Neural cell (in vitro differentiated cells): ENCODE data around the gene QSOX1. TPM values are rescaled to one million over a fixed set of nuclear protein-coding genes. Genes with fewer than 3 reads are reported as not detected.

Experiments used
- H2AFZ ChIP-seq: fragments of 200-600, 300-800 bp; sonication (generic), shearing (Covaris generic); 2 replicates; pipeline ENCODE4 v1.6.0; 2014; ENCODE audit warnings: low read depth, mild to moderate bottlenecking, antibody characterized with exemption, low read length, moderate library complexity
- H3F3A ChIP-seq: fragments of 200-600 bp; shearing (Covaris generic); 2 replicates; pipeline ENCODE4 v1.6.1; 2016; ENCODE audit warnings: mild to moderate bottlenecking, moderate library complexity, mixed read lengths, antibody characterized with exemption, low read length; ENCODE audit not compliant: insufficient read depth, poor library complexity, severe bottlenecking
- H3K27ac ChIP-seq: fragments of 200-600, 300-800 bp; sonication (generic), shearing (Covaris generic); 2 replicates; pipeline ENCODE4 v1.5.1; 2014; ENCODE audit warnings: mild to moderate bottlenecking, low read length, moderate library complexity
- H3K27me3 ChIP-seq: fragments of 300-800, 200-600 bp; sonication (generic), shearing (Covaris generic); 2 replicates; pipeline ENCODE4 v1.6.0; 2014; ENCODE audit warnings: mild to moderate bottlenecking, low read depth, low read length, moderate library complexity; ENCODE audit not compliant: insufficient read depth
- H3K36me3 ChIP-seq: fragments of 300-800, 200-600 bp; sonication (generic), shearing (Covaris generic); 2 replicates; pipeline ENCODE4 v1.5.1; 2014; ENCODE audit warnings: mild to moderate bottlenecking, antibody characterized with exemption, low read length, moderate library complexity; ENCODE audit not compliant: insufficient read depth
- H3K4me2 ChIP-seq: fragments of 300-800, 200-600 bp; sonication (generic), shearing (Covaris generic); 2 replicates; pipeline ENCODE4 v1.6.0; 2014; ENCODE audit warnings: mild to moderate bottlenecking, low read length
- H3K4me3 ChIP-seq: fragments of 300-800, 200-600 bp; sonication (generic), shearing (Covaris generic); 2 replicates; pipeline ENCODE4 v1.5.1; 2014; ENCODE audit warnings: mild to moderate bottlenecking, low read length, moderate library complexity
- H3K79me2 ChIP-seq: fragments of 200-600 bp; shearing (Covaris generic); replicated peaks from 2 replicates; pipeline ENCODE4 v1.6.0; 2014; ENCODE audit warnings: mild to moderate bottlenecking, low read length, moderate library complexity; ENCODE audit not compliant: insufficient read depth
- H3K9ac ChIP-seq: fragments of 300-800, 200-600 bp; sonication (generic), shearing (Covaris generic); 2 replicates; pipeline ENCODE4 v1.6.1; 2016; ENCODE audit warnings: mild to moderate bottlenecking, low read length, mixed read lengths
- H3K9me2 ChIP-seq: fragments of 200-600 bp; shearing (Covaris generic); 2 replicates; pipeline ENCODE4 v1.6.1; 2016; ENCODE audit warnings: mild to moderate bottlenecking, low read length, mixed read lengths; ENCODE audit not compliant: insufficient read depth
- H3K9me3 ChIP-seq: fragments of 200-600, 300-800 bp; sonication (generic), shearing (Covaris generic); 2 replicates; pipeline ENCODE4 v1.6.1; 2016; ENCODE audit warnings: mild to moderate bottlenecking, mixed run types, low read length, moderate library complexity, mixed read lengths
- H4K20me1 ChIP-seq: fragments of 200-600 bp; shearing (Covaris generic); 2 replicates; pipeline ENCODE4 v1.6.1; 2016; ENCODE audit warnings: mild to moderate bottlenecking, mixed run types; ENCODE audit not compliant: insufficient read depth
- CTCF ChIP-seq: fragments of 450-650 bp; IDR thresholded peaks from 2 replicates; pipeline ENCODE4 v1.5.1; 2014; ENCODE audit warnings: antibody characterized with exemption, mild to moderate bottlenecking, moderate library complexity; ENCODE audit not compliant: poor library complexity, severe bottlenecking
- EP300 ChIP-seq: fragments of 450-650 bp; conservative IDR thresholded peaks from 2 replicates; pipeline ENCODE4 v1.6.1; 2014; ENCODE audit warnings: antibody characterized with exemption, mild to moderate bottlenecking, moderate library complexity; ENCODE audit not compliant: poor library complexity, severe bottlenecking
- EZH2 ChIP-seq: fragments of 200-600, 300-800 bp; shearing (Covaris generic), sonication (generic); IDR thresholded peaks from 2 replicates; pipeline ENCODE4 v1.6.1; 2014; ENCODE audit warnings: antibody characterized with exemption, low read length, borderline replicate concordance, mild to moderate bottlenecking; ENCODE audit not compliant: insufficient read depth, poor library complexity, severe bottlenecking
- MXI1 ChIP-seq: fragments of 450-650 bp; conservative IDR thresholded peaks from 2 replicates; pipeline ENCODE4 v1.6.1; 2014; ENCODE audit warnings: antibody characterized with exemption, mild to moderate bottlenecking; ENCODE audit not compliant: poor library complexity, severe bottlenecking
- POLR2AphosphoS5 ChIP-seq: IDR thresholded peaks from 2 replicates; pipeline ENCODE4 v1.6.1; 2012
- RAD21 ChIP-seq: fragments of 450-650 bp; conservative IDR thresholded peaks from 2 replicates; pipeline ENCODE4 v1.6.1; 2014; ENCODE audit warnings: antibody characterized with exemption, mild to moderate bottlenecking, moderate library complexity
- SMC3 ChIP-seq: fragments of 450-650 bp; conservative IDR thresholded peaks from 2 replicates; pipeline ENCODE4 v1.6.1; 2014; ENCODE audit warnings: antibody characterized with exemption, mild to moderate bottlenecking, moderate library complexity; ENCODE audit not compliant: poor library complexity
- TAF1 ChIP-seq: IDR thresholded peaks from 2 replicates; pipeline ENCODE4 v1.6.1; 2012; ENCODE audit warnings: low read depth
- polyA plus RNA-seq: library from polyadenylated mRNA; depleted of rRNA; stranded (reverse); fragments of >200 nt; gene quantifications from 2 replicates; pipeline ENCODE4 v1.2.3, GENCODE V29; 2014
- TF ChIP-seq, protein P1 (sequence below): IDR thresholded peaks from 2 replicates; pipeline ENCODE4 v1.6.1; 2012; ENCODE audit warnings: borderline replicate concordance

The QSOX1 gene
- polyA plus RNA-seq, 1 donor from 2014 or later, result 49.8 TPM

GRCh38 chr1:180168786-180169639 is 14.3 kb downstream of the QSOX1 start:
- Histone ChIP-seq H3K36me3 (peaks cover 8% of the 10 kb centered on the region), H3F3A (no peaks in the 10 kb centered on the region), H3K4me2 (no peak overlapping the region), H3K9me3 (no peaks in the 10 kb centered on the region), H3K4me3 (no peak overlapping the region), H2AFZ (no peak overlapping the region), H3K27me3 (no peaks in the 10 kb centered on the region), H3K9me2 (no peaks in the 10 kb centered on the region), H4K20me1 (no peaks in the 10 kb centered on the region), H3K9ac (no peak overlapping the region), H3K27ac (no peak overlapping the region), H3K79me2 (no peaks in the 10 kb centered on the region)
- TF ChIP-seq EZH2, result no peak
- TF ChIP-seq SMC3, result no peak

GRCh38 chr1:180169640-180170195 is 15.0 kb downstream of the QSOX1 start:
- Histone ChIP-seq H3K79me2 (no peaks in the 10 kb centered on the region), H3K9ac (no peak overlapping the region), H2AFZ (no peak overlapping the region), H3K27ac (no peak overlapping the region), H3K36me3 (peaks cover 8% of the 10 kb centered on the region), H3F3A (no peaks in the 10 kb centered on the region), H3K4me2 (no peak overlapping the region), H3K9me2 (no peaks in the 10 kb centered on the region), H3K4me3 (no peak overlapping the region), H4K20me1 (no peaks in the 10 kb centered on the region), H3K9me3 (no peaks in the 10 kb centered on the region), H3K27me3 (no peaks in the 10 kb centered on the region)
- TF ChIP-seq MXI1, result no peak
- no peak for TF ChIP-seq POLR2AphosphoS5
- no peak for TF ChIP-seq EP300
- no peak for TF ChIP-seq EZH2
- TF ChIP-seq TAF1, result no peak
- TF ChIP-seq CTCF, result no peak
- TF ChIP-seq RAD21, result no peak
- TF ChIP-seq SMC3, result no peak
- TF ChIP-seq, protein P1, sequence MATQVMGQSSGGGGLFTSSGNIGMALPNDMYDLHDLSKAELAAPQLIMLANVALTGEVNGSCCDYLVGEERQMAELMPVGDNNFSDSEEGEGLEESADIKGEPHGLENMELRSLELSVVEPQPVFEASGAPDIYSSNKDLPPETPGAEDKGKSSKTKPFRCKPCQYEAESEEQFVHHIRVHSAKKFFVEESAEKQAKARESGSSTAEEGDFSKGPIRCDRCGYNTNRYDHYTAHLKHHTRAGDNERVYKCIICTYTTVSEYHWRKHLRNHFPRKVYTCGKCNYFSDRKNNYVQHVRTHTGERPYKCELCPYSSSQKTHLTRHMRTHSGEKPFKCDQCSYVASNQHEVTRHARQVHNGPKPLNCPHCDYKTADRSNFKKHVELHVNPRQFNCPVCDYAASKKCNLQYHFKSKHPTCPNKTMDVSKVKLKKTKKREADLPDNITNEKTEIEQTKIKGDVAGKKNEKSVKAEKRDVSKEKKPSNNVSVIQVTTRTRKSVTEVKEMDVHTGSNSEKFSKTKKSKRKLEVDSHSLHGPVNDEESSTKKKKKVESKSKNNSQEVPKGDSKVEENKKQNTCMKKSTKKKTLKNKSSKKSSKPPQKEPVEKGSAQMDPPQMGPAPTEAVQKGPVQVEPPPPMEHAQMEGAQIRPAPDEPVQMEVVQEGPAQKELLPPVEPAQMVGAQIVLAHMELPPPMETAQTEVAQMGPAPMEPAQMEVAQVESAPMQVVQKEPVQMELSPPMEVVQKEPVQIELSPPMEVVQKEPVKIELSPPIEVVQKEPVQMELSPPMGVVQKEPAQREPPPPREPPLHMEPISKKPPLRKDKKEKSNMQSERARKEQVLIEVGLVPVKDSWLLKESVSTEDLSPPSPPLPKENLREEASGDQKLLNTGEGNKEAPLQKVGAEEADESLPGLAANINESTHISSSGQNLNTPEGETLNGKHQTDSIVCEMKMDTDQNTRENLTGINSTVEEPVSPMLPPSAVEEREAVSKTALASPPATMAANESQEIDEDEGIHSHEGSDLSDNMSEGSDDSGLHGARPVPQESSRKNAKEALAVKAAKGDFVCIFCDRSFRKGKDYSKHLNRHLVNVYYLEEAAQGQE, result no peak
